Iris pigment epithelial cell (primary cell): ENCODE measurements around the gene LY9.

ENCODE experiments used
- DNase-seq: peaks from one replicate; pipeline ENCODE4 v3.0.0-alpha.2; 2011; ENCODE audit warnings: low read depth

Gene LY9, protein sequence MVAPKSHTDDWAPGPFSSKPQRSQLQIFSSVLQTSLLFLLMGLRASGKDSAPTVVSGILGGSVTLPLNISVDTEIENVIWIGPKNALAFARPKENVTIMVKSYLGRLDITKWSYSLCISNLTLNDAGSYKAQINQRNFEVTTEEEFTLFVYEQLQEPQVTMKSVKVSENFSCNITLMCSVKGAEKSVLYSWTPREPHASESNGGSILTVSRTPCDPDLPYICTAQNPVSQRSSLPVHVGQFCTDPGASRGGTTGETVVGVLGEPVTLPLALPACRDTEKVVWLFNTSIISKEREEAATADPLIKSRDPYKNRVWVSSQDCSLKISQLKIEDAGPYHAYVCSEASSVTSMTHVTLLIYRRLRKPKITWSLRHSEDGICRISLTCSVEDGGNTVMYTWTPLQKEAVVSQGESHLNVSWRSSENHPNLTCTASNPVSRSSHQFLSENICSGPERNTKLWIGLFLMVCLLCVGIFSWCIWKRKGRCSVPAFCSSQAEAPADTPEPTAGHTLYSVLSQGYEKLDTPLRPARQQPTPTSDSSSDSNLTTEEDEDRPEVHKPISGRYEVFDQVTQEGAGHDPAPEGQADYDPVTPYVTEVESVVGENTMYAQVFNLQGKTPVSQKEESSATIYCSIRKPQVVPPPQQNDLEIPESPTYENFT

DNA sequence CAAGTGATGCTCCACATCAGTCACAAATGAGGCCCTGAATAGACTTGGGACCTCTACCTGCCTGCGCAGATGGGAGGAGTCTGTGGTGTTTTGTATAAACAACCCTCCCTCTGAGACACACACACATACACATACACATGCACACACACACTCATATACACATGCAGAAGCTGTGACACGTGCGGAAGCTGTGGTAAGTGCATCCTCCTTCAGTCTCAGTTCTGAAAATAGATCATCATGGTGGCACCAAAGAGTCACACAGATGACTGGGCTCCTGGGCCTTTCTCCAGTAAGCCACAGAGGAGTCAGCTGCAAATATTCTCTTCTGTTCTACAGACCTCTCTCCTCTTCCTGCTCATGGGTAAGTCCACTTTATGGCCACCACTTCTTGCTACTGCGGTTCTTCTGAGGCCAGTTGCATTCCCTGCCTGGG lies at the start of gene LY9:
LY9 (plus strand) TSS at position 224 of the 433 bp plus-strand sequence; CDS start at position 238, 14 bp downstream.
- no peak for DNase-seq

DNA sequence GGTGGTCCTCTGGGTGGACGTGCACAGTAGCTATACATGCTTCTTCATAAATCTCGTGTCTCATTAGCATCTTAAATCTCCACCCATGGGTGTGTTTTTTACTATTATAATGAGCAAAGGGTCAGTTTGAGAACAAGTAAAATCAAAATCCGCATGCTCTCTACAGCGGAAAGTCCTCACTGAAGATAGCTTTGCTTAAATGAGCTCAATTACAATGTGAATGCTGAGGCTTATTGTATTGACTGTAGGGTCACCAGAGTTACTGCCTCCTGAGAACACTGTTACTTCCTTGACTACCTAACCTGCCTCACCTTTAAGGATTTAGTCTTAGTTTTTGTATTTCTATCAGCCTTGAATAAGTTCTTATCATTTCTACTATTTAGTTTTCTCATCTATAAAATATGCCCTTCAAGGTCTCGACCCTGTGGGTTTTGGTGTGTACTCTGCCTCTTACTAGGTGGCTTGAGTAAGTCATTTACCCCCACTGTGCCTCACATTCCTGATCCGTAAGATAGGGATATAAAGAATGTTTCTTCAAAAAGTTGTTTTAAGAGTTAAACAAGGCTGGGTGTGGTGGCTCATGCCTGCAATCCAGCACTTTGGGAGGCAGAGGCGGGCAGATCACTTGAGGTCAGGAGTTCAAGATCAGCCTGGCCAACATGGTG lies 49.0 kb upstream of the LY9 start:
- DNase-seq: peak; percentile 15

DNA sequence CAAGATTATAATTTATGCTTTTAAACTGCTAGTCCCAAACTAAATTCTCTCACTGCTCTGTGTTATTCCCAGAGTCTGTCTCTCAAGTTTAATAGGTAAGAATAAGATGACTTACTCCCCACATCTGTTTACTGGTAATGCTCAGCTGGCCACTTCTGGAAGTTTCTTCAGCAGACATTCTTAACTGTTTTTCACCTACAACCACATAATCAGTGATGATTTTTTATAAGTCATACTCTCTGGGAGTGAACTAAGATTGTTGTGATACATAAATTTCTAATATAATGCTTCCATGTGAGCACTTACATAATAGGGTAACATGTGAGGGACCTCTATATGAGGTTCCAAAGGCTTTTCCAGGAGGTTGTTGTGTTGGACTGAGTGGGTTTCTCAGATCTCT lies 48.3 kb upstream of the LY9 start:
- no peak for DNase-seq

DNA sequence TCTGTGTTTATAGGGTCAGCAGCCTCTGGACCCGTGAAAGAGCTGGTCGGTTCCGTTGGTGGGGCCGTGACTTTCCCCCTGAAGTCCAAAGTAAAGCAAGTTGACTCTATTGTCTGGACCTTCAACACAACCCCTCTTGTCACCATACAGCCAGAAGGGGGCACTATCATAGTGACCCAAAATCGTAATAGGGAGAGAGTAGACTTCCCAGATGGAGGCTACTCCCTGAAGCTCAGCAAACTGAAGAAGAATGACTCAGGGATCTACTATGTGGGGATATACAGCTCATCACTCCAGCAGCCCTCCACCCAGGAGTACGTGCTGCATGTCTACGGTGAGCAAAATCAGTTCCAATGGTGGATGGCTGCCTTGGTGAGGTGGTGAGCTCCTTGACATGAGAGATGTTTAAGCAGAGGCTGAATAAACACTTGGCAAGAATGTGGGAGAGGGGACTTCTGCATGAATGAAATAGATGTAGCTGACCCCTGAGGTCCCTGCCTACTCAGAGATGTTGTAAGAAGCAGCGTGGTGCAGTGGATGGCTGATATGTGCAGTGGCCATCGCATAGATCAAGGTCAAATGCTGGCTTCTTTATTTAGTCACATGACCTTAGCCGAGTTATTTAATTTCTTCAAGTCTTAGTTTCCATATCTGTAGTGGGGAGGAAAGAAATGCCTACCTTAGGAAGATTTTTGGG lies 47.6 kb upstream of the LY9 start:
- peak; percentile 22 for DNase-seq

DNA sequence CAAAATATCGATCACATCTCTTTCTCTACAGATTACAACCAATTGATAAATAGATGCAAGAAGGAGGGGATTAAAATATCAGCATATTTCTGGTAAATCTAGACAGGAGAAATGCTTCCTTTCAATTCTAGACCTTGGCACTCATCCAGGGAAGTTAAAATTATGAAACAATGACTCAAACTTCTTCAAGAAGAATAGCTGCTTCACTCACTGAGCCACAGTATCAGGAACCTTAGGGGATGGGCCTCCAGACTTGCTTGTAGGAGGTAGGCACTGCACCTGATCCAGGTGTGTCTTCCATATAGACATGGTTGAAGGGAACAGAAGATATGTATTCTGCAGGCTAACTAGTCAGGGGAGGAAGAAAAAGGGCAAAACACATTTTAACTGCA lies 47.1 kb upstream of the LY9 start:
- peak; percentile 44 for DNase-seq

DNA sequence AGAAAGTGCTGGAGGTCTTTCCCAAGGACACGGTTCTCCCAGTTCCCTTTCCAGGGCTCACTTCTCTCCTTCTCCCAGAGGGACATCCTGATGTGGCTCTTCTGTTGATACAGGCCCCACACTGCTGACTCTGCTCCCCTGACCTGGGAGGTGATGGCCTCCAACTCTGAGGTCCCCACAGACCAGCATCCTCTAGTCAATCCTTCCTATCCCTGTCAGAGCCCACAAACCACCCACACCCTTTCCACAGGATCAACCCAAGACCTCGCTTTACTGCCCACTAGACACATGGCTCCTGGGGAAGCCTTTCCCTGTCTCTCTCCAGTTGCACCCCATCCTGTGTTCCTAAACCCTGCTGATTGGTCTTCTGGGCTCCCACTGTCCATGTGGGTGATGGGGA lies 45.4 kb upstream of the LY9 start:
- no peak for DNase-seq

DNA sequence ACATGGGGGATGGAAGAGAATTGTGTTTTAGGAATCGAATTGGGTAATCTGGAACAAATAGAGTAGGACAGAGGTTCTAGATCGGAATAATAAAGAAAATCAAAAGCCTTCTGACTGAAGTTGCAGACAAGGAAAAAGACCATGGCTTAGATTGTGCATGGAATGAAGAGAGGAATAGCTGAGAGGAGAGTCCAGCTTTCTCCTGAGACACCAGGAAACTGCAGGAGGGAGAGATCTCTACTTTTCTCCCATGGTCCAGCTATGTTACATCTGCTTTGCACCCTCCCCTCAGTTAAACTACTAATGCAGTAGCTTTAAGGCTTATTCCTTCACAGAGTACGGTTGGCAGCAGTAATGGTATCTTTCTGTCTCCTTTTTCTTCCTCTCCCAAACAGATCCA lies 43.6 kb upstream of the LY9 start:
- DNase-seq: no peak

DNA sequence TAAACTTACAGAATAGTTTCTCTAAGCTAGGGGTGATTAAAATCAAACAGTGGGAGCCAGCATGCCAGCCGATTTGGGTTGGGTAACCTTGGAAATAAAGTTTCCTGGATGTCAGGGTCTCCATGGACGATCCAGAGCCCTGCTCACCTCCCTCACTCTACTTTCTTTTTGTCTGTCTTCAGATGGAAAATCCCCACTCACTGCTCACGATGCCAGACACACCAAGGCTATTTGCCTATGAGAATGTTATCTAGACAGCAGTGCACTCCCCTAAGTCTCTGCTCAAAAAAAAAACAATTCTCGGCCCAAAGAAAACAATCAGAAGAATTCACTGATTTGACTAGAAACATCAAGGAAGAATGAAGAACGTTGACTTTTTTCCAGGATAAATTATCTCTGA lies 43.0 kb upstream of the LY9 start:
- DNase-seq: peak; percentile 24

DNA sequence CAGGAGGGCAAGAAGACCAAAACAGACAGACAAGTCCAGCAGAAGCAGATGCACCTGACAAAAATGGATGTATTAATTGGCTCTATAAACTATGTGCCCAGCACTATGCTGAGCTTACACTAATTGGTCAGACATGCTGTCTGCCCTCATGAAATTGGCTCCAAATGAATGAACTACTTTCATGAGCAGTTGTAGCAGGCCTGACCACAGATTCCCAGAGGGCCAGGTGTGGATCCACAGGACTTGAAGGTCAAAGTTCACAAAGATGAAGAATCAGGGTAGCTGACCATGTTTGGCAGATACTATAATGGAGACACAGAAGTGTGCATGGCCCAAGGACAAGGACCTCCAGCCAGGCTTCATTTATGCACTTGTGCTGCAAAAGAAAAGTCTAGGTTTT lies 42.4 kb upstream of the LY9 start:
- DNase-seq: no peak

DNA sequence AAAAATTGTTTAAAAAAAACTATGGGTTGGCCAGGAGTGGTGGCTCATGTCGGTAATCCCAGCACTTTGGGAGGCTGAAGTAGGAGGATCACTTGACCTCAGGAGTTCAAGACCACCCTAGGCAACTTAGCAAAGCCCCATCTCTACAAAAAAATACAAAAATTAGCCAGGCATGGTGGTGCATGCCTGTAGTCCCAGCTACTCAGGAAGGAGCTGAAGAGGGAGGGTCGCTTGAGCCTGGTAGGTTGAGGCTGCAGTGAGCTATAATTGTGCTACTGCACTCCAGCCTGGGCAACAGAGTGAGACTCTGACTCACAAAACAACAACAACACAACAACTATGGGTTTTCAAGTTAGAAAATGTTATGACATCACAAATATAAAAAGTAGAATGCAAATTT lies 40.5 kb upstream of the LY9 start:
- no peak for DNase-seq

DNA sequence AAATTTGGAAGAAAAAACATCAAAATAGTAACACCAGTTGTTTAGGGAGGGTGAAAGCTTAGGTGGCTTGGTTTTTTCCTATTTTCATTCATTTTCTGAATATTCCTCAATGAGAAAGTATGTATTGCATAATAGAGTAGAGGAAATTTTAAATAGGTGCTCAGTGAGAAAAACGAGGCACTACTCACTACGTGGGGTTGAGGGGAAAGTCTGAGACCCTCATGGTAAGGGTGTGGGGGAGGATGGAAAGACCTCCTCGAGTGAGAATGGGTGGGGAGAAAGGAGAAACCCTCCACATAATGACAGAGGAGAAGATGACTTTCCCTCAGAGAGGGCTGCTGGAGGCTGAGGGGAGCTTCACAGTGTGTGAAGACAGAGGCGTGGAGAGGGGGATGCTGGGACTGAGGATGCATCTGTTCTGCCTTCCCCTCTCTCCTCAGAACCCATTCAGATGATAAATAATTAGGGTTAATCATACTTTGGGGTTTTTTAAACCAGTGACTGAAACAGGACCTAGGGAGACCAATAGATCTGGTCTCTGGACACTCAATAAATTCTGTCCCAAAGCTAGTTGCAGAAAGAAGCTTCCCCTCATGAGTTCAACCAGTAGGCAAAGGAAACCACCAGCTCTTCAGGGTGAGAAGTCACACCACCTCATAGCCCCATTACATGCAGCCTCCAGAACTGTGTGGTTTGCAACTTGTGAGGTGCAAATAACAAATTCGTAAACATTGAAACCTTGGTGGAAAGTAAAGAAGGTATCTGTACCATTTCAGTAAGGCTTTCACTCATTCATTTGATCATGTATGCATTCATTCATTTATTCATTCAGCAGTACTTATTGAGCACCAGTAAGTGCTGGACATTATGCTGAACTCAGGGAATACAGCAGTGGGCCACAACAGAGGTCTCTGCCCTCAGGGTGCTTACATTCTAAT lies 39.8 kb upstream of the LY9 start:
- DNase-seq: no peak

DNA sequence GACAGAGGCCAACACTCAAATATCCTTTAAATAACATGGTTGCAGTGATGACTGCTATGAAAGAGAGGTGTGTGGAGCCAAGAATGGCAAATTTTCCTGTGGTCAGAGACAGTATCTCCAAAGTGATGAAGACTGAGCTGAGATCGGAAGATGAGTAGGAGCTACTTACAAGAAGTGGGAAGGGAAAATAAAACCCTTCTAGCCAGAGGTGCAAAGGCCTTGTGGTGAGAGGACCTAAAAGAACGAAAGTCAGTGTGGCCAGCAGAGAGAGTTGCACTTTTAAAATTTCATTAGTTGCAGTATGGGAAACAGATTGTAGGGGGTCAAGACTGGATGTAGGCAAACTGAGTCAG lies 39.1 kb upstream of the LY9 start:
- DNase-seq: no peak

DNA sequence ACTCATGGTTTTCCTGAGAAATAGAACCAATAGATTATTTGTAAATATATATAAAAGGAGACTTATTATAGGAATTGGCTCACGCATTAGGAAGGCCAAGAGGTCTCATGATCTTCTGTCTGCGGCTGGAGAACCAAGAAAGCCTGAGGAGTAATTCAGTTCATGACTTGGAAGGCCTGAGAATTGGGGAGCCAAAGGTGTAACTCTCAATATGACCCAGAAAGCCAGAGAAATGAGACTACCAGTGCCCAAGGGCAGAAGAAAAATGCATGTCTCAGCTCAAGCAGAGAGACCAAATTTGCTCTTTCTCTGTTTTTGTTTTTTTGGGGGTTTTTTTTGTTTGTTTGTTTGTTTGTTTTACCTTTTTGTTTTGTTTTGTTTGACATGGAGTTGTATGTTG lies 37.5 kb upstream of the LY9 start:
- no peak for DNase-seq

DNA sequence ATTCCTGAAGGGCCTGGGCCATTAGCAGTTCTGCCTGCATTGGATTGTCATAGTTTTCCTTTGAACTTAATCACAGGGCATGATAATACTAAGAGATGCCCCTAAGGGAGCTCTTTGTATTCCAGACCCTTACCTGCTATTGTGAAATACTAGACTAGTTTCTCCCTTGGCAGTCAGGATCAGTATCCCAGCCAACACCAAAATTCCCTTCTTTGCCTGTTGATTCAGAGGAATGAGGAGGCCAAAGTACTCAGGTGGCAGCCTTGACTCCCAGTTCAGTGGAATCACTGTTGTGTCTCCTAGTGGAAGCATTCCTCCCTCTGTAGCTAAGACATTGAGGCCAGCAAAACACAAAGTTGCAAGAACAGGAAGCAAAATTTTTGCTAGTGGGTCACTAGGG lies 36.2 kb upstream of the LY9 start:
- DNase-seq: no peak

DNA sequence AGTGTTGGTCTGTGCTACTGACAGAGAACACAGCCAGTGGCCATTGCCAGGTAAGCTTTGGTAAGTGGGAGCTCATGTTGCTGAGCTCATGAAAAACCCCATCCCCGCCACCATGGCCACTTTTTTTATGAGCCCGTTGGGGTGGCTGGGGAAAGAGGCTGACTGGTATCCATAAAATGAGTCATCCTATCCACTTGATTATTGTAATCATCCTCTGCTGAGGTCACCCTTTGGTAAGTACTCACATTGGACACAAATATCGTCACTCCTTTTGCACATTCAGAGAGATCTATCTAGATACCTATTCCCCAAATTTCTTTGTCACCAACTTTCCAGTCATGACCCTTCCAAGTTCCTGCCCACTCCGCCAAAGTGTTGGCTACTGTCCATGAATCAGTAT lies 34.9 kb upstream of the LY9 start:
- DNase-seq: no peak

DNA sequence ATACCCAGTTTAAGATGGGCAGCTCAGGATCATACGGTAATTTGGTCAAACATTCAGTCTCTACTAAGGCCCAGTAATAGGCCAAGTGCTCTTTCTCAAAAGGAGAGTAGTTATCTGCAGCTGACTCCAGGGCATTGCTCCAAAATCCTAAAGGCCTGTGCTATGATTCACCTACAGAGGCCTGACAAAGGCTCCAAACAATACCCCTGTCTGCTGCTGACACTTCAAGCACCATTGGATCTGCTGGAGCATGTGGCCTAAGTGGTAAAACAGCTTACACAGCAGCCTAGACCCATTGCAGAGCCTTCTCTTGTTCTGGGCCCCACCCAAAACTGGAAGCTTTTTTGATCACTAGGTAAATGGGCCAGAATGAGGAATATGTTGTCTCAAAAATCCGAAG lies 34.1 kb upstream of the LY9 start:
- DNase-seq: no peak

DNA sequence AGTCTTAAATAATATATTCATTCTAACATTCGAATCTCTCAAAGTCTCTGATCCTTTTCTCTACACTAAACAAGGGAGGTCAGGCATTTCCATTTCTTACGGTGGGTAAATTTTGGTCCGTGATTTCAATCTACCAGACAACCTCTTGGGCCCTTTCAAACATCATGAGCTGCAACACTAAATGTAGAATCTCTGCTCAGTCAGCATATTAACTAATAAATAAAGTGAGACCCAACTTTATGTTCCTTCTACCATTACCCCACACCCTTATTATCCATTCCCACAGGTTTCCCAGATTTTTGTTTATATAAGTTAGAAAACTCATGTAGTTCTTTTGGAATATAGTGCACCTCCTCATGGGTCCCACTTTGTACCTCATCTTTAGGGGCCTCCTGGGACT lies 32.0 kb upstream of the LY9 start:
- DNase-seq: no peak

DNA sequence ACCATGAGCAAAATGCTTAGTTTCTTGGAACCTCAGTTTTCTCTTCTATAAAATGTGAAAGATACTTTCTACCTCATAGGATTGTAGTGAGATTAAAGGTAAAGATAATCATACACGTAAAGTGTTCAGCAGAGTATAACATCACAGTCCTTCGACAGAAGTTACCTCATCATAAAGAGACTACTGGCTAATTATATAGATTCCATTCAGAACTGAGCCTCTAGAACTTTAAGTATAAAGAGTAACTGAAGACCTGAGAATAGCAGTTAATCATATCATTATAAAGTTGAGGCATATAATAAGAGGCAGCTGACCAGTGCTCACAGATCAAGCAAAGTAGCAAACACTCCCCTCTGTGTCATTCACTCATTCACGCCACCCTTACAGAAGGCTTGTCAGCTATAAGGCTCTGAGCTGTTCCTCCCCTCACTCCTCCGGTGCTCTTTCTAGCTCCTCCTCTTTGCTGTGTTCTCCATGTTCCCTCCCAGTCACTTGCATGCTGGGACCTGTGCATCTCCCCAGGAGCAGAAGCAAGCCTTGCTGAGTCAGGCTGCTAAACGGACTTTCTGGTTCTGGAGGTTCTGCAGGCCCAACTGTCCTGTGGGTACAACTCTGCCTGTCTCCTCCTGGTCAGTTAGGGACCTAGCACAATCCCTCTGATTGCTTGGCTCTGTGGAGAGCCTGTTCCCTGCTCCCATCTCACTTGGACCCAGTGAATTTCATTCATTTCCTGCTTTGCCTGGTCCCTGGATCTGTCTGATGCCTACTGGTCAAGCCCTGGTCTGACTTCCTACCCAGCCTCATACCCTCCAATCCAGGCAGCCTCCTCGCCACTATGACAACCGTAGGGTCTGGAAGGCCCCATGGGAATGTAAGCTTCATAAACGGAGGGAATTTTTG lies 28.3 kb upstream of the LY9 start:
- no peak for DNase-seq

DNA sequence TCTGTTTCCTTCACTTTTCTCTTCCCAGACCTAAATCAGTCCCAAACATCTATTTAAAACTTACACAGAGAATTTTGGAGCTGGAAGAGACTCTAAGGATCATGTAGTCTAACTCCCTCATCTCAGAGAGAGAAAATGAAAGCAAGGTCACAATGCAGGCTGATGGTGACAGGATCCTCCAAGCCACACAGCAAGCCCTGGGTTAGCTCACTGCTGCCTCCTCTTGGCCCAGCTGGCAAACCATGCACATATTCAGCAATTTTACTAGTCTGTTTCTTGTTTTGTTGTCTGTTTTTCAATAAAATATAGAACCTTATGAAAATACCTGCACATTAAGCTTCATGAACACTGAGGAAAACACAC lies 27.7 kb upstream of the LY9 start:
- DNase-seq: peak; percentile 20

DNA sequence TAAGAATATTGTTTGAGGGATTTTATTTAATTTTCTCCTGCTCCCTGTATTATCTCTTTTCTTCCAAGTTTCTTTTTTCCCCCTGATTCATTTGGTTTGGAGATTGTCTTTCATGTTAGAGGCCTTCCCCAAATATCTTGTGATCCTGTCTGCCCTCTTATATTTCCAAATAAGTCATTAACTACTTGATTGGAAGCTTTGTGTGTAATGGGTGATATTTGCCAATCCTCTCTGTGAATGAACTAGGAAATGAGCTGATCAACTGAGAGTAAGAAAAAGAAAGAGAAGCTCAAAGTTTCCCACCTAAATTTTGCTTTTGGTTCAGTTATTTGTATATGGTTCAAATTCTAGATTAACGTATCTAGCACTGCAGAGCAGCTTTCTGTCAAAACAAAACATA lies 23.6 kb upstream of the LY9 start:
- DNase-seq: no peak

DNA sequence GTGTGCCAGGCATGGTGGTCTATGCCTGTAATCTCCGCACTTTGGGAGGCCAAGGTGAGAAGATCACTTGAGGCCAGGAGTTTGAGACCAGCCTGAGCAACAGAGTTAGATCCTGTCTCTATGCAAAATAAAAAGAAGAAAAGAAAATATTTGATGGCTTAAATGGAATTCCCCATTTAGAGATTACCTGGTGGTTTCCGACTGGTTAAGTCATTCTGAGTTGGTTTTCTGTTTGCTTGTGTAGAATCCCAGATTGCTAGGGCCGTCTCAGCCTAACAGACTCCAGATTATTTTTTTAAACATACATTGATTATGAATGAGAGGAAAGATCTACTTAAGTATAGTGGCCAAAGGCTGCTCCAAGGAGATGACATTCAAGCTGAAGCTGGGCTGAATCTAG lies 22.9 kb upstream of the LY9 start:
- DNase-seq: no peak
